ENCODE data around the gene TIAM2.

The TIAM2 gene

DNA sequence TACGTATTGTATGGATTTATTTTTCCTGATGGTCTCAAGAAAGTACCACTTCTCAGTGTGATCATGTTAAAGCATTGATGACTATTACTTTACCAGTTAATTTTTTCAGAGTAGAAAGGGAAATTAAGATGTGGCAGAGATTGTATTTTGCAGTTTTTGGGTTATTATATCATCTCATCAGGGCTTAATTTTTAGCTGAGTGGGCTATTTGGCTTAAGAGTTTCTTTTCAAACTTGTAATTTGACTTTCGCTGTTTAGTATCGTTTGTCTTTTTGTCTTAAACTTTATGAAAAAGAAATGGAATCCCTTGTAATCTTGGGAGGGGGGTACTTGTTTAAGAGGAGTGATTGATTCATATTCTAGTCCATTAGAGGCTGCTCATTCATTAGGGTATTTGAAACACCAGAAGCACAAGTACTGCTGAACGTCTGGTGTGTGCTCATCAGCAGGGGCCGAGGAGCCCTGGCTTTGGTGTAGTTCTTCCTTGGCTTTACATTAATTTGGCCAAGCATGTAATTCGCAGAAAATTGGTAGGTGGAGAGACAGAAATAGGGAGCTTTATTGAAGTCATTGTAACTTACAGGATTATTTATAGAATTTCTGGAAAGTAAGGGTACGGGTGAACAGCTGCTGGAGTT, 112.4 kb downstream of the TIAM2 start:
- H3K4me3 ChIP-seq (ENCODE audit: low read depth, low read length): no peak overlapping the region
- DNase-seq (ENCODE audit: low read depth, low spot score): no peak
- TF ChIP-seq, protein P1, sequence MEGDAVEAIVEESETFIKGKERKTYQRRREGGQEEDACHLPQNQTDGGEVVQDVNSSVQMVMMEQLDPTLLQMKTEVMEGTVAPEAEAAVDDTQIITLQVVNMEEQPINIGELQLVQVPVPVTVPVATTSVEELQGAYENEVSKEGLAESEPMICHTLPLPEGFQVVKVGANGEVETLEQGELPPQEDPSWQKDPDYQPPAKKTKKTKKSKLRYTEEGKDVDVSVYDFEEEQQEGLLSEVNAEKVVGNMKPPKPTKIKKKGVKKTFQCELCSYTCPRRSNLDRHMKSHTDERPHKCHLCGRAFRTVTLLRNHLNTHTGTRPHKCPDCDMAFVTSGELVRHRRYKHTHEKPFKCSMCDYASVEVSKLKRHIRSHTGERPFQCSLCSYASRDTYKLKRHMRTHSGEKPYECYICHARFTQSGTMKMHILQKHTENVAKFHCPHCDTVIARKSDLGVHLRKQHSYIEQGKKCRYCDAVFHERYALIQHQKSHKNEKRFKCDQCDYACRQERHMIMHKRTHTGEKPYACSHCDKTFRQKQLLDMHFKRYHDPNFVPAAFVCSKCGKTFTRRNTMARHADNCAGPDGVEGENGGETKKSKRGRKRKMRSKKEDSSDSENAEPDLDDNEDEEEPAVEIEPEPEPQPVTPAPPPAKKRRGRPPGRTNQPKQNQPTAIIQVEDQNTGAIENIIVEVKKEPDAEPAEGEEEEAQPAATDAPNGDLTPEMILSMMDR (IDR thresholded peaks at IDR 0.05; ENCODE audit: low read depth, low read length): no peak
- in situ Hi-C loops (cut with HindIII; ENCODE audit: low sequenced_read_pairs): no loop called here

DNA sequence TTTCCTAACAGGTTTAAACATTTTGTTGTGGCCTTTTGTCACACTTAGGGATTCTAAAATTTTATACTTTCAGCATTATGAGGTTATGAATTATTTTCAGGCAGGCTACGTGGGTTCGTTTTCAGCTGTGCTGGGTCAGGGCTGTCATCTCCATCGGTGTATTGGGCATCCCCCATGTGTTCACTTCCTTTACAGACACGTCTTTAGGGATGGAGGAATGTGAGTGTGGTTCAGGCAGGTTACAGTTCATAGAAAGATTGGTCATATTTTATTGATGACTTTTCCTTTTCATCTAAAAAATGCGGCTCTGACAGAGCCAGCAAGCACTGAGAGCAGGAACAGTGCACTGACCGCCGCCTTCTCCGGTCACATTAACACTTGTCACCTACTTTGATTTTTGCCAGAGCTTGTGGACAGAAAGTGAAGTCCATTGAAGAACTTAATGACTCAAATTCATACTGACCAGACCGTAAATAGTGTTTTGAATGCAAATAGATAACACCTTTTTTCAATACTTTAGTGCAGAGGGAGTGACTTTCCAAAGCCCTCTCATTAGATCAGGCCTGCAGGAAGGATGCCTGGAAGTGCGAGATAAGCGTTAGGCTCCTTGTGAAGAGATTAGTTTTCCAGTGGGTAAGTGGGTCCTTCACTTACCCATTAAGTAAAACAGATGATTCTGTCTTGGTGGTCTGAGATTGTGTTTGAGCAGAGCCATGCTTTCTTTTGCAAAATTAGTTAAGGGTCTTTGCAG, 113.1 kb downstream of the TIAM2 start:
- in situ Hi-C loops (cut with HindIII; ENCODE audit: low sequenced_read_pairs): no loop called here
- no peak for DNase-seq (ENCODE audit: low read depth, low spot score)
- no peak overlapping the region for H3K4me3 ChIP-seq (ENCODE audit: low read depth, low read length)
- TF ChIP-seq, protein P1 (IDR thresholded peaks at IDR 0.05; ENCODE audit: low read depth, low read length): no peak

DNA sequence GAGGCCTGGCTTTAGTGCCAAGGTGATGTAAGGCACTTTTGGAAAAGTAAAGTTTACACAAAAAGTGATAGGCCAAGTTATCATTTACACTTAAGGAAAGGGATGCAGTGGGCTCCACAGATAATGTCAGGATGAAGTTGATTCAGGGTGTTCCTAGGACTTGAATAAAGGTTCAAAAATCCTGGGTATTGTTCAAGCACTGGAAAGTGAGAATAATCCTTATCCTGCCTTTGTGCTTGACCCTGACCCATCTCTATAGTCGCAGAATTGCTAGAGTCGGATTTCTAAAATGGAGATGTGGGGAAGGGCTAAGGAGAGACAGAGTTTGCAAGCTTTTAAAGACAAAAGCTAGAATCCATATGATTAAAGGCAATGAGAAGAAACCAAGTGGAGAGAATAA, 115.6 kb downstream of the TIAM2 start:
- TF ChIP-seq, protein P1 (IDR thresholded peaks at IDR 0.05; ENCODE audit: low read depth, low read length): no peak
- DNase-seq (ENCODE audit: low read depth, low spot score): no peak
- in situ Hi-C loops (cut with HindIII; ENCODE audit: low sequenced_read_pairs): no loop called here
- H3K4me3 ChIP-seq (ENCODE audit: low read depth, low read length): no peak overlapping the region

GRCh38 chr6:155112757-155113156, 117.6 kb downstream of the TIAM2 start:
- H3K4me3 ChIP-seq (ENCODE audit: low read depth, low read length): no peak overlapping the region
- no peak for DNase-seq (ENCODE audit: low read depth, low spot score)
- in situ Hi-C loops (cut with HindIII; ENCODE audit: low sequenced_read_pairs): no loop called here
- TF ChIP-seq, protein P1 (IDR thresholded peaks at IDR 0.05; ENCODE audit: low read depth, low read length): no peak

- in situ Hi-C loops (cut with HindIII; ENCODE audit: low sequenced_read_pairs): no loop called here
- no peak overlapping the region for H3K4me3 ChIP-seq (ENCODE audit: low read depth, low read length)
- TF ChIP-seq, protein P1 (IDR thresholded peaks at IDR 0.05; ENCODE audit: low read depth, low read length): no peak
- DNase-seq (ENCODE audit: low read depth, low spot score): no peak
These were observed 120.9 kb downstream of the TIAM2 start for GRCh38 chr6:155115893-155116570.

GRCh38 chr6:155116571-155116910, 121.4 kb downstream of the TIAM2 start:
- H3K4me3 ChIP-seq (ENCODE audit: low read depth, low read length): no peak overlapping the region
- TF ChIP-seq, protein P1 (IDR thresholded peaks at IDR 0.05; ENCODE audit: low read depth, low read length): no peak
- DNase-seq (ENCODE audit: low read depth, low spot score): no peak
- in situ Hi-C loops (cut with HindIII; ENCODE audit: low sequenced_read_pairs): no loop called here
